ENCODE data around the gene TAF13. TPM values are rescaled to one million over a fixed set of nuclear protein-coding genes. Genes with fewer than 3 reads are reported as not detected.
"Not testable (repeated sequence)": the region's sequence is repeated elsewhere in the genome, so short reads cannot be mapped to it uniquely, and the experiment has no call there.

The TAF13 gene
- total RNA-seq, 1 donor from 2014 or later: 33.1 TPM

GRCh38 chr1:109050228-109050995 lies 25.4 kb downstream of the TAF13 start:
- intact Hi-C loops (cut with micrococcal nuclease): no loop called here

GRCh38 chr1:109048335-109048734 lies 27.5 kb downstream of the TAF13 start:
- intact Hi-C loops (cut with micrococcal nuclease): loop anchor here (10.0 kb wide), 1 partner anchor 1156 kb away; no protein-coding TSS in a partner anchor

- intact Hi-C loops (cut with micrococcal nuclease): loop anchor here (10.0 kb wide), 1 partner anchor 1157 kb away; no protein-coding TSS in a partner anchor
Observed at GRCh38 chr1:109047339-109047738, 28.5 kb downstream of the TAF13 start.

- intact Hi-C loops (cut with micrococcal nuclease): loop anchor here (10.0 kb wide), 1 partner anchor 1158 kb away; no protein-coding TSS in a partner anchor
Observed at GRCh38 chr1:109046671-109047070, 29.1 kb downstream of the TAF13 start.

GRCh38 chr1:109045595-109045994 lies 30.2 kb downstream of the TAF13 start:
- intact Hi-C loops (cut with micrococcal nuclease): loop anchor here (10.0 kb wide), 1 partner anchor 1159 kb away; no protein-coding TSS in a partner anchor

- intact Hi-C loops (cut with micrococcal nuclease): loop anchor here (1.0 to 10.0 kb wide), 15 partner anchors 33 to 1163 kb away; partner anchors contain the start of genes CLCC1, CYB561D1, EEIG2 and GNAI3
Observed at GRCh38 chr1:109041621-109042468, 34.0 kb downstream of the TAF13 start, which contains the start of gene WDR47. WDR47 (minus strand) TSS chr1:109042102; CDS start chr1:109023512, 18,590 bp downstream.

- intact Hi-C loops (cut with micrococcal nuclease): loop anchor here (1.0 to 10.0 kb wide), 5 partner anchors 173 to 1164 kb away; partner anchors contain the start of genes CYB561D1, EEIG2 and GNAI3
Observed at GRCh38 chr1:109040989-109041620, 34.7 kb downstream of the TAF13 start.

GRCh38 chr1:109040627-109040988 lies 35.2 kb downstream of the TAF13 start:
- intact Hi-C loops (cut with micrococcal nuclease): loop anchor here (5.0 to 10.0 kb wide), 4 partner anchors 452 to 1164 kb away; partner anchors contain the start of genes CYB561D1, EEIG2 and GNAI3

GRCh38 chr1:109034382-109034781 lies 41.4 kb downstream of the TAF13 start:
- intact Hi-C loops (cut with micrococcal nuclease): no loop called here

GRCh38 chr1:109029493-109029892 lies 46.3 kb downstream of the TAF13 start:
- intact Hi-C loops (cut with micrococcal nuclease): not testable (repeated sequence)

- intact Hi-C loops (cut with micrococcal nuclease): no loop called here
Observed at GRCh38 chr1:109027841-109028240, 48.0 kb downstream of the TAF13 start.

GRCh38 chr1:109025694-109026093 lies 50.1 kb downstream of the TAF13 start:
- intact Hi-C loops (cut with micrococcal nuclease): no loop called here

GRCh38 chr1:109024646-109025045 lies 51.2 kb downstream of the TAF13 start:
- intact Hi-C loops (cut with micrococcal nuclease): no loop called here

- intact Hi-C loops (cut with micrococcal nuclease): no loop called here
Observed at GRCh38 chr1:109020693-109021257, 55.0 kb downstream of the TAF13 start.

- intact Hi-C loops (cut with micrococcal nuclease): not testable (repeated sequence)
Observed at GRCh38 chr1:109017719-109018118, 58.1 kb downstream of the TAF13 start.

GRCh38 chr1:109017134-109017533 lies 58.7 kb downstream of the TAF13 start:
- intact Hi-C loops (cut with micrococcal nuclease): no loop called here

Other genes starting within 250 kb of the TAF13 start
- gene AKNAD1, start 218.9 kb downstream of the TAF13 start, total RNA-seq: not detected in 2 replicates
- gene GPSM2, start 199.0 kb downstream of the TAF13 start, total RNA-seq: 23.8 and 28.1 TPM in 2 replicates
- 20.9 and 23.9 TPM in 2 replicates for gene CLCC1, start 112.5 kb downstream of the TAF13 start, total RNA-seq
- gene WDR47, start 33.9 kb downstream of the TAF13 start, total RNA-seq: 10.3 and 11.4 TPM in 2 replicates
- gene TMEM167B, start 14.8 kb upstream of the TAF13 start, total RNA-seq: 32.7 and 34.6 TPM in 2 replicates
- 5.7 and 6.8 TPM in 2 replicates for gene ELAPOR1, start 38.1 kb upstream of the TAF13 start, total RNA-seq
- gene SARS1, start 137.9 kb upstream of the TAF13 start, total RNA-seq: 142 and 146 TPM in 2 replicates
- gene CELSR2, start 173.5 kb upstream of the TAF13 start, total RNA-seq: 4.2 and 4.4 TPM in 2 replicates
- gene PSRC1, start 207.1 kb upstream of the TAF13 start, total RNA-seq: 13.3 and 13.9 TPM in 2 replicates
- not detected in 2 replicates for gene MYBPHL, start 231.0 kb upstream of the TAF13 start, total RNA-seq

Data from T-helper 1 cell treated with Interleukin-12 subunit alpha and Interleukin-12 subunit beta and Interleukin-4 antibody, amounts not matched to agents 30 ng/mL and 1 ng/mL, for 36 hours (primary cell).